Activated CD4-positive, alpha-beta T cell treated with anti-CD3 and anti-CD28 coated beads, Interleukin-2, Interleukin-6, amounts not matched to agents 100 ng/mL and 50 ng/mL, durations not matched to agents 16 hours and 8 hours (primary cell): Measurements from ENCODE around the gene DNMT3A.

Experiments used
- DNase-seq: peaks from one replicate; pipeline ENCODE4 v3.0.0-alpha.2; 2020

Gene DNMT3A

DNA sequence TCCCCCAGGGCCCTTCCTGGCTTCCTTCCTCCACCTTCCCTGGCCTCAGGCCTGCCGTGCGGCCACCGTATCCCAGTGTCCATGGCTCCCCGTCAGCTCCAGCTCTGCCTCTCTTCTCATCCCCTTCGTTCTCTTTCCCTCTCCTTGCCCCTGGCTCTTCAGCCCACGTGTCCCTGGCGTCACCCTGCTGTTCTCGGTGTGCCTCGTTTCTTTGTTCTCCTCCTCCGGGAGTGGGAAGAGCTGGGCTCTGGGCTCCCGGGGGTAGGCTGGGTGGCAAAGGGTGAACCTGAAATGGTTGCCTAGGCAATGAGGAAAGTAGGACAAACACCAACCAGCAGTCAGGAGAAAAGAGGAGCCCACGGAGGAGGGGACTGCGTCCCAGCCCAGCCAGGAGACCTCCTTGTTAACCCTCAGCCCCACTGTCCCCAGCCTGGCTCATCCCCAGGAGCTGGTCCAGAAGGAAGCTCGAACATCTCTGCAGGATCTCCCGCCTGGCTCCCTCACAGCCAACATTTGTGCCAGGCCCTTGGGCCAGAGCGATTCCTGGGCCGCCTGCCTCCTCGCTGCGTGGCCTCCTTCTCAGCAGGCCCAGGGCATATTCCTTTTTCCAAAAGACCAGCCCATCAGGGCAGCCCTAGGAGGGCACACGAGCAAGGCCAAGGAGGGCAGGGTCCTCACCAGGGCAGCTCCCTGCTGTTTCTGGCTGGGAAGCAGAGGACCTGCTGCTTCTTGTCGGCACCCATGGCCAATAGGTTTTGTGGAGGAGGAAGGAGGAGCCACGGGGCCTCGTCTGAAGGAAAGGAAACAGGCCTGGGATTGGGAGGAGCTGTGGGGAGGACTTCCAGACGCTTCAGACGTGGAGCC is 30.9 kb upstream of the DNMT3A start:
- no peak for DNase-seq

DNA sequence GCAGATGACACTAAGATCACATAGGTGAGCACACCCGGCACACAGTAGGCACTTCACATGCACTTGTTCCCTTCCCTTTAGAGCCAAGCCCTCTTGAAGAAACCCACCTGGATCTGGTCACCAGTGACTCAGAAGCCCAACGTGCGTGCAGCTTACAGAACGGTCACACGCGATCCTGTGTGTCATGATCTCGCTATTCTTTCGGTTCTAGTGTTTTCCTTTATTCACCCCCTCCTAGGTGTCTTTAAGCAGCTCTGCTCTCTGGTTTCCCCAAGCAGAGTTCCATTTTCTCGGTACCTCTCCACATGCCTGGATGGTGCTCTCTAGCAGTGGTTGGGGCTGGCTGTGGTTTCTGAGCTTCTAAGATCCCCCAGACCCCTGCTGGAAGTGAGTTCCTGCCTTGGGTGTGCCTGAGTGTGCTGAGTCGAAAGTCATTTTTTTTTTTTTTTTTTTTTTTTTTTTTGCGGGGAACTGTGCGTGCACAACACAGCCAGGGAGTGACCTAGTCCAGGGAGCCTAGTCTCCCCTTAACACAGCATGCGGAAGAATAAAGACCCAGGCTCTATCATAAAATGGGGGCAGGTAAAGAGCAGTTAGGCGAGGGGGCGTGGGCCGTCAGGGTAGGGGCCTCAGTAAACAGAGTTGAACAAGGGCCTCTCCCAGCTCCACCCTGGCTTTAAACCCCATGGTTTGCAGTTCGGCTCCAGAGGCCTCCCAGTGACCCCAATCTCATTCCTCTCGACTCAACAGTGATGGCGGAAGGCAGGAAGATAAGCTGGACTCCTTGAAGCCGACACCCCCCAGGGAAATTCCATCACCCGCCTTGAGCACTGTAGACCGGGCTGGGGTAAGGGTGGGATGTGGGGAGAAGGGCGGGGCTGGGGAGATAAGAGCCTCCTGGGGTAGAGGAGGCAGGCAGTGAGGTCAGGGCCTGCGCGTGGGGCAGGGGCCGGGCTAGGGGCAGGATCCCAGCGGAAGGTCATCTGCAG is 29.8 kb upstream of the DNMT3A start:
- no peak for DNase-seq

DNA sequence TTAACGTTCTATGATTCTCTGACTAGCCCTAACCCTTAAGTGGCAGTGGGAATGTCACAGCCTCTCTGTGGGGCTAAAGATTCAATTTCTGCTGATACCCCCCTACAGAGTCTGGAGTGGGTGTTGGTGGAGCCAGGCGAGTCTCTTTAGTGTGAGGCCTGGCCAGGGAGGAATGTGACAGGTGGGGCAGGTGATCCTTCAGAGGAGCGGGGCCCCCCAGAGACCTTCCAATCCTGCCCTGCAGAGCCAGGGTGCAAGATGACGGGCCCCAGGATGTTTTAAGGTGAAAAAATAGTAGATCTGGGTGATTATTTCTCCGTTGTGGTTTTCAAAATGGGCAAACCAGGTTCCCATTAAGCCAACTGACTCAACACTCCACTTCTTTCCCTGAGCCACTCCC is 28.2 kb upstream of the DNMT3A start:
- no peak for DNase-seq

DNA sequence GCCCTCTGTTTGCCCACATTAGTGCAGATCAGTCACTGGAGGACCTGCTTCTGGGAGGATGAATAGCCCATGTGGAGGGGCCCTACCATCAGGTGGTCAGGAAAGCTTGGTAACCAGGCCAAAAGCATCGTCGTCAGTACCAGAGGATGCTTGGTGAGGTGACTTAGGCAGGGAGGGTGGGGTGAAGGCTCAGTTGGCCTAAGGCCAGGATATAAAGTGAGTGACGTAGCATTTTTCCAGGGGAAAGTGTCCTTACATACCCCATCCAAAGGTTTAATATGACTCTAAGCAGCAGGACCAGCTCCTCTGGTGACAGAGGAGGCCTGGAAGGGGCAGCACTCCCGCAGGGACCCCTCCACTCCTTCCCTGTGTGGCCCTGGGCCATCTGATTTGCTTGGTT is 27.7 kb upstream of the DNMT3A start:
- DNase-seq = no peak

GRCh38 chr2:25368660-25369059 is 26.9 kb upstream of the DNMT3A start:
- DNase-seq = no peak

DNA sequence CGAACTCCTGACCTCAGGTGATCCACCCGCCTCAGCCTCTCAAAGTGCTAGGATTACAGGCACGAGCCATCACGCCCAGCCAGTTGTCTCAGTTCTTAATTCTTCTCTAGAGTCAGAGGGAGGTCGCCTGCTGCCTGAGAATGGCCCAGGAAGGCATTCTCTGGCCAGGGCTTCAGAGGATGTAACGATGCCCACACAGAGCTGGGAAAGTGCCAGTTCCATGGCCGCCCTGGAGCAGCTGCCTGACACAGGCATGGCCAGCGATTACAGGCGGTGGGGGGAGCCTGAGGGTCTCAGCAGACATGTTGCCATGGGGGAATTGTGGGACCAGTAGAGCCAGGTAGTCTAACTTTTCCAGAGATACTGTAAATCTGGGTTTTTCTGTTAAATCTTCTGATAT is 25.6 kb upstream of the DNMT3A start:
- DNase-seq = no peak

DNA sequence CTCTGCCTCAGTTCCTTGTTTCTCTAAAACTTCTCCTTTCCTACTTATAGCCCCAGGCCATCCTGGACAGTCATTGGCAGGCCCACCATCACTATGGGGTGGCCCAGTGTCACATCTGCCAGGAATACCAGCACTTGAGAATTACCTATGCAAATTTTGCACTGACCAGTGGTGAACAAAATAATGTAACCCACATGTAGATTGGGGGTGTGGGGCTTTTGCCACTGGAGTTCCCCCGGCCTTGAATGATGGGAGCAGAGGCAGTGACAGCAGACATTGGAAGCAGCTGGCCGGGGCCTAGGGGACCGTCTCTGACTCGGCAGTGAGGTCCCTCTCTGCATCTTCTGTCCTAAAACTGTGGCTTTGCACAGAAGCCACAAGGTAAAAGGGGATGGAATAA is 24.9 kb upstream of the DNMT3A start:
- no peak for DNase-seq

- DNase-seq = no peak
Measured at GRCh38 chr2:25365241-25365640, 23.5 kb upstream of the DNMT3A start.

GRCh38 chr2:25363733-25364132 is 22.0 kb upstream of the DNMT3A start:
- DNase-seq = no peak

DNA sequence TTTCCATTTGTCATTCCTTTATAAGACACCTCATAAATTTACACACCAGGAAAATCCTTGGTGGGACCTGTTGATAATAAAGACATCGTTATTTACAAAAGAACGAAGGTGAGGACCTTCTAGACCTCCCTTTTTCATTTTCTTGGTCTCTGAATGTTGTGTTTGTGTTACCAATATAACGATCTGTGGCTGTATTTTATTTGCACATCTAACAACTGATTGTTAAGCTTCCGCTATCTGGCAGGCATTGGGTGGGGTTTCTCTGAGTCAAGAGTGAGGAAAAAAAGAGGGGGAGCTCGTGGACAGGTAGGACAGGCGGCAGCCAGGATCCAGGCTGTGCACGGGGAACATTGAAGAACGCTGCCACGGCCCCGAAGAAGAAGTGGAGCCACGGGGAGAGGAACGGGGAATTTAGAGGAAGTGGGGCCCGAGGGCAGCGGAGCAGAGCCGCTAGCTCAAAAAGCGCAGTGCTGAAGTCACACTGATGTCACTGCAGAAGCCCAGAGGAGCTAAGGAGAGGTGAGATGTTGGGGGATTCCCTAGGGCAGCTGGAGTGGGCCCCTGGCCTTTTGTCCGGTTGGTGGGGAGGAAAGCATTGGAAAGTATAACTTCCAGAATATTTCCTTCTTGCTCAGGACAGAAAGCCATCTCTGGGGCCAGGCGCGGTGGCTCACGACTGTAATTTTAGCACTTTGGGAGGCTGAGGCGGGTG is 20.9 kb upstream of the DNMT3A start:
- DNase-seq = peak; percentile 54

- peak; percentile 98 for DNase-seq
Measured at GRCh38 chr2:25362049-25362433, 20.3 kb upstream of the DNMT3A start.

GRCh38 chr2:25361261-25362048 is 19.7 kb upstream of the DNMT3A start:
- no peak for DNase-seq

- DNase-seq = no peak
Measured at GRCh38 chr2:25358836-25359235, 17.1 kb upstream of the DNMT3A start.

DNA sequence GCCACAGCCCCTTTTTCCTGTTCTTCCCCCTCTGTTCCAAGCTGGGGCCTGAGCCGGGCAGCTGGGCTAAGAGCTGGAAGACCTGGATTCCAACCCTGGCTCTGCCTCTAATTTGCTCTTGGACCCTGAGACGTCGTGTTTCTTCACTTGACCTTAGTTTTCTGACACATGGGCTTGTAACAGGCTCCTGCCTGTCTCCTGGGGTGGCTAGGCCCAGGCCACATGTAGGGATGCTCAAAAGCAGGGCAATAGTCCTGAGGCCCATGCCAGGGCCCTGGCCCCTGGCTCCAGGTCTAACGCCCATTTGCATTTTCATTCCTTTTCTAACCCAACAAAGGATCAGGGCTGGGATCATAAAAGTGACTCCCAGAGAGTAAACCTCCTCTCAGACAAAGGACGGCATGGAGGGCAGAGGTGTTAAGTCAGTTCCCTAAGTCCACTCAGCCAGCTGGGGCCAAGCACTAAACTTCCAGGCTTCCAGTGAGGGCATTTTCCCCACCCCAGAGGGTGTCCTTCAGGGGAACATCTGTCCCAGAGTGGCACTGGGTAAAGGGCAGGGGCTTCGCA is 16.6 kb upstream of the DNMT3A start:
- no peak for DNase-seq

GRCh38 chr2:25356088-25356487 is 14.4 kb upstream of the DNMT3A start:
- DNase-seq = no peak

GRCh38 chr2:25355270-25355669 is 13.5 kb upstream of the DNMT3A start:
- no peak for DNase-seq

DNA sequence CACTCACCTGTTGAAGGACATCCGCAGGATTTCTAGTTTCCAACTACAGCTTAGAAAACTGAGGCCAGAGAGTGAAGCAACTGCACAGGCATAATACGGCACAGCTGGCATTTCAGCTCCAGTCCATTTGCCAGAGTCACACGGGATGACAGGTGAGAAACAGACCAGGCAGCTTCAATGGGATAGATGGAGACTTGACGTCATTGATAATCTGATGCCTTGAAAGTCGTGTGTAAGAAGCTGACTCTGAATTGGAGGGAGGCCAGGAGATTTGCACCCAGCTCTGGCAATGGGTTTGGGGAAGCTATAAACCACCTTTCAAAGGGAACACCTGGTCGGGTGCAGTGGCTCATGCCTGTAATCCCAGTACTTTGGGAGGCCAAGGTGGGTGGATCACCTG is 12.4 kb upstream of the DNMT3A start:
- no peak for DNase-seq

GRCh38 chr2:25349397-25349796 is 7.7 kb upstream of the DNMT3A start:
- DNase-seq = no peak

DNA sequence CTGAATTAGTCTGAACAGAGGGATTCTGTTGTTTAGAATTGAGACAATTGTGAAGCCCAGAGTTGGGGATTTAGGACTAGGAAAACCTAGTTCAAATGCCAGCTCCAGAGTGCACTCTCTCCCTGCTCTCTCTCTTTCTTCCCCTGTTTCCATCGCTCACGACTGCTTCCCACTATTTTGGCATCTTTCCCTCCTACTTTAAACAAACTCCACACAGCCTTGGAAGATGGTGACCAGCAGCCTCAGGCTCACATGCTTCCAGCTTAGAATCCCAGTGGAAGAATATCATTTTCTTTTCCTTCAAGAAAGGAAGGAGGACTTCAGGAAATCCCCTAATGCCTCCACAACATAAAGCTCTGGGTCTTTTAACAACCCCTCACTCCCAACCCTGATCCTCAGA is 6.1 kb upstream of the DNMT3A start:
- no peak for DNase-seq

DNA sequence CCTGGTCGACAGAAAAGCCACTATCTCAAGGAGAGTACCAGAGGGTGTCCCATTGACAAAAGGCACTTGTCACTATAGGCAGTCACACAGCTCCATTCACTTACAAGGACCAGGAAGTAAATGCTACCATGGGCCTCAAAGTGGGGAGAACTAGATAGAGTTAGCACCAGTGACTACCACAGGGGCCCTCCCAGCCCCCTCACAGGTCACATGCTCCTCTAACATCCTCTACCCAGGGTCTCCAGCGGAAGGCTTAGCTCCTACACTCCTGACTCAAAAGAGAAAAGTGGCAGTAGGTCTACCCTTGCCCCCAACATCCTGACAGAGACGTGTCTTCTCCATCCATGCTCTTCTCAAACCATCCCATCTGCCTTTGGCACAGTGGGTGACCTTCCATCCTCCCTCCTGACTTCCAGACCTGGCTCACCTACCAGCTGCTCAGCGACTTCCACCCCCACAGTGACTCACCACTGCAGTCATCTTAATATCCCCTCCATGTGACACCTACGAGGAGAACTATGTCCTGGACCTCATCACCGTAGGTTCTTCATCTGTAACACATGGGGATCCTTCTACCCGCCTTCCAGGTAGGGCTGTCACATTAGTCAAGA is 5.6 kb upstream of the DNMT3A start:
- peak; percentile 24 for DNase-seq

GRCh38 chr2:25343187-25343825 is 1.6 kb upstream of the DNMT3A start:
- no peak for DNase-seq
